ENCODE data around the gene KDF1.

The KDF1 gene

DNA sequence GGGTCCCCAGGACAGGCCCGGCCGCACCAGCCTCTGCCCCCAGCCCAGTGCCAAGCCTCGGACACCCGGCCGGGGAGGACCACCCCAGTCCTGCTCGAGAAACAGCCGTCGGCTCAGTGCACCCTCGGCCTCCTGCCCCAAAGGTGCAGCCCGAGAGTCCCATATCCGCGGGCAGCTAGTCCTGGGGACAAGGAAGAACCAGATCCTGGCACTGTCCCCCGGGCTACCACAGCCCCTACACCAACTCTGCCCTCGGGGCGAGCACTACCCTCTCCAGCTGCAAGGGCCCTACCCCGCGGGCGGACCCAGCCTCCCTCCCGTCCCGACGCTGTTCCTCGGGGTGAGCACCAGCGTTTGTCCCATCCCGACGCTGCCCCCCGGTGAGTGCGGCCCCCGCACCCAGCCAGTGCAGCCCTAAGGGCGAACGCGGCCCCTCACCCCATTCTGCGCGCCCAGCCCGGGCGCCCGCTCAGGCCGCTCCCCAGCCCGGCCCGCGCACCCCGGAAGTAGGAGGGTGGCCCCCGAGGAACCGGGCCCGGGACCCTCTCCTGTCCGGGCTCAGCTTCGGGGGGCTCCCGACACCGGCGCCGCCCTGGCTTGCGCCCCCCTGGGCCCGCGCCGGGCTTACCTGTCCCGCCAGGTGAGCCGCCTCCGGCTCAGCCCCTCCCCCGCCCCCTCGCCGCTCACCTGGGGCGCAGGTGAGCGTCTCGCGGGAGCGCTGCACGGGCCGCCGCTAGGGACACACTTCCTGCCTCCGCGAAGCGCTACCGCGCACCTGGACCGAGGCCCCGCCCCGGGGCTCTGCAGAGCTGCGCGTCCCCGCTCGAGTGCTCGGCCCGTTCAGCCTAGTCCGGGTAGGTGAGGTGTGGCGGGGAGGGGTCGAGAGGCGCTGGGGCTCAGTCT, at the start of gene KDF1:
TSS of gene KDF1 (minus strand) at position 747 of the 903 bp plus-strand sequence. CDS start 8,088 bp downstream, outside the sequence.
- TF ChIP-seq GATA3 (IDR thresholded peaks at IDR 0.05; ENCODE audit: low read depth, low read length) (no peak), GATA2 (IDR thresholded peaks at IDR 0.05; ENCODE audit: low read depth, low read length) (no peak)

- TF ChIP-seq GATA2 (IDR thresholded peaks at IDR 0.05; ENCODE audit: low read depth, low read length) (no peak), GATA3 (IDR thresholded peaks at IDR 0.05; ENCODE audit: low read depth, low read length) (no peak)
These were observed 49.4 kb upstream of the KDF1 start for GRCh38 chr1:27009601-27010197.

DNA sequence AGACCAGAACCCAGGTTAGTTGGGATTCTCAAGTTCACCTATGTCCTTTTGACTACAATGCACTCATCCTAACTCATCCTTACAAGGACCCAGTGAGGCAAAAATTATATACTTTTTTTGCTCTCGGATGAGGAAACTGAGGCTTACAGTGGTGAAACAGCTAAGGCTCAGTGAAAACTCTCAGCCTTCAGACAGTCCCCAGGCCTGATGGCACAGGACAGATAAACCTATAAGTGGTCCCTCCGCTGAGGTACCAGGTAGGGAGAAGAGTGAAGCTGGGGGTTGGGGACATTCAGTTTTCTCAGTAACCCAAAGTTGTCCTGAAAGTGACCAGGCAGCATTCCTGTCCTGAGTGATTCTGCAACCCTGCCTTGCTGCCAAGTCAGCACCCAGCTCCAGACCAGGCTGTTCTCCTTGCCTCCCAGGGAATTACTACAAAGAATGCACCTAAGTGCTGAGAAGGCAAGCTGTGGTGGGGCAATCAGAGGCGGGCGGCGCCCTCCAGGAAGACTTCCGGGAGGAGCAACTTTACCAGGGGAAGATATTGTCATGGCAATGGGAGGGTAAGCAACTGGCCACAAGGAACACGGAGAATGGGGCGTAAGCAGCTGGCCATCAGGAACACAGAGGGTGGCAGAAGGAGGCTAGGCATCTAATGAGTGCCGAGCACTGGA, 47.8 kb upstream of the KDF1 start:
- TF ChIP-seq GATA2 (IDR thresholded peaks at IDR 0.05; ENCODE audit: low read depth, low read length), result no peak
- no peak for TF ChIP-seq GATA3 (IDR thresholded peaks at IDR 0.05; ENCODE audit: low read depth, low read length)

DNA sequence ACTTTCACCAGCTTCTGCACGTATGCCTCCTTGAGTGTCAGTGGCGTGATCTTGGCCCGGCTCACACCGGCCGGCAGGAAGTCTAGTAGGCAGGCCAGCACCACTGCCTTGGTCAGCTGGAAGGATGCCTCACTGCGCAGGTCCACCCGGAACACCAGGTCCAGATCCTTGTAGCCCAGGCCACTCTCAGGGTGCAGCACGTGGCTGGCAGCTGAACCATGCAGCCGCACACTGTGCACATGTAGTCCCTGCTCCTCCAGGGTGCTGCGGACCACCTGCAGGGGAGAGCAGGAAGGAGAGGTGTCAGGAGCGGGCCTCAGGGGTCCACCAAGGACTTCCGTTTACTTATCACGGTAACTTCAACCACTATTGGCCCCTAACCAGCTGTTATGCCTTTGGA, 46.4 kb upstream of the KDF1 start:
- TF ChIP-seq GATA2 (IDR thresholded peaks at IDR 0.05; ENCODE audit: low read depth, low read length) (no peak), GATA3 (IDR thresholded peaks at IDR 0.05; ENCODE audit: low read depth, low read length) (no peak)

GRCh38 chr1:27005648-27006496, 45.6 kb upstream of the KDF1 start:
- TF ChIP-seq GATA2 (IDR thresholded peaks at IDR 0.05; ENCODE audit: low read depth, low read length) (no peak), GATA3 (IDR thresholded peaks at IDR 0.05; ENCODE audit: low read depth, low read length) (no peak)

GRCh38 chr1:27005166-27005530, 44.9 kb upstream of the KDF1 start:
- no peak for TF ChIP-seq GATA3 (IDR thresholded peaks at IDR 0.05; ENCODE audit: low read depth, low read length)
- TF ChIP-seq GATA2 (IDR thresholded peaks at IDR 0.05; ENCODE audit: low read depth, low read length), result no peak

DNA sequence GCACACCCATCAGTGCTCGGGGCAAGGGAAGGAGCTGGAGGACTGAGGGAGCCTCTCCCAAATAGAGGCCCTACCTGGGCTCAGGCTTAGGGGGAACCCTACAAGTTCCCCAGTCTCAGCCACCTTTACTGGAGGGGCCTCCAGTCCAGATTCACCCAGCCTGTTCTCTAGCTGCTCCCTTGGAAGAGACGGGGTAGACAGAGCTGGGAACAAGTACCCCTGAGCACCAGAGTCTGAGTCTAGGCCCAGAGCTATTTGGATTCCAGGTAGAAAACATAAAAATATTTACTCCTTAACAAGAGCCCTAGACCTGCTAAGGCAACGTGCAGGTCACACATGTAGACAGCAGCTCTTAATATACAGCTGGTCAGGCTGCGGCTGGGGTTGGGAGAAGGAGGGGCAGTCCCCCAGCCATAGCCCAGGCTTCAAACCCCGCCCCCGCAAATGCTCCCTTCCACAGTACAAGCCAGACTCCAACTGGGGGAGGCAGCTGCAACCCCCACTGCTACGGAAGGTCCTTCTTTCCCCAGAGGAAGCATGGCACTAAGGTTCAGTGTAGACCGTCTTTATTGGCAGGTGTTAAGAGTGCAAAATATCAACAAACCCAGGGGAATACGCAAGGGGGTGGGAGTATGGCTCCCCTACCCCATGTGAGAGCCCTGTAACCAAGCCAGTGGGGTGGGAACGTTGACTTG, 44.4 kb upstream of the KDF1 start:
- TF ChIP-seq GATA3 (IDR thresholded peaks at IDR 0.05; ENCODE audit: low read depth, low read length), result no peak
- no peak for TF ChIP-seq GATA2 (IDR thresholded peaks at IDR 0.05; ENCODE audit: low read depth, low read length)

DNA sequence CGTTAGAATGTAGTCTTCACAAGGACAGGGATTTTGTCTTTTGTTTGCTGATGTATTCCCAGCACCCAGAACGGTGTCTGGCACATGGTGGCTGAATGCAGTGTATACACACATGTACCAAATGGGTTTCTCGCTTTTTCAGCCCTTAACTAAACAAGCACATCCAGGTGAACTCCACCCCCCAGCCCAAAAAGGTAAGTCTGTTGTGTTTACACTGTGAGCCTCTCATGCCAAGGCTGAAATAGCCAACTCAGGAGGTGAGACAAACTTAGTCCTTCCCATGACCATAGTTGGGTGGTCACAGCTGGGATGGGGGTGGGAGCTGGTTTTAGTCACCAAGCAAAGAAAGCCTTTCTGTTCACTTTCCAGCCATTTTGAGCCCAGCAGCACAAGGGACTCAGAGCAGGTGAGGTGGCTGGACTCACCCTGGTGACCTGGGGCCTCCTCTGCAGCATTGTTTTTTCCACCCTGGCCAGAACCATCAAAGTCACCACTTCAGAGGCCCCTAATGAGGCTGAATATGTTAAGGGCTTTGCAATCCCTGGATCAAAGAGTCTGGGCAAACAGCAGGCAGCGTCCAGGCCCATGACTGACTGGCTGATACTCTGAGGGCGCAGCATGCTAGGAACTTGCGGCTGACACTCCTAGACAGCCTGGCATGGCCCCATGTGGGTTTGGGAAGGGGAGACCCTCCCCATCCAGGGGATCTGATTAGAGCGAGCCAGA, 43.6 kb upstream of the KDF1 start:
- TF ChIP-seq GATA2 (IDR thresholded peaks at IDR 0.05; ENCODE audit: low read depth, low read length) (no peak), GATA3 (IDR thresholded peaks at IDR 0.05; ENCODE audit: low read depth, low read length) (no peak)

GRCh38 chr1:27001570-27002360, 41.5 kb upstream of the KDF1 start:
- TF ChIP-seq GATA2 (IDR thresholded peaks at IDR 0.05; ENCODE audit: low read depth, low read length) (no peak), GATA3 (IDR thresholded peaks at IDR 0.05; ENCODE audit: low read depth, low read length) (no peak)

- no peak for TF ChIP-seq GATA3 (IDR thresholded peaks at IDR 0.05; ENCODE audit: low read depth, low read length)
- TF ChIP-seq GATA2 (IDR thresholded peaks at IDR 0.05; ENCODE audit: low read depth, low read length), result no peak
These were observed 40.7 kb upstream of the KDF1 start for GRCh38 chr1:27000817-27001460.

- no peak for TF ChIP-seq GATA3 (IDR thresholded peaks at IDR 0.05; ENCODE audit: low read depth, low read length)
- TF ChIP-seq GATA2 (IDR thresholded peaks at IDR 0.05; ENCODE audit: low read depth, low read length), result no peak
These were observed 40.0 kb upstream of the KDF1 start for GRCh38 chr1:27000090-27000816.

All from SH-SY5Y (cell line).